ENCODE results near the gene EPHA8. TPM values are rescaled to one million over a fixed set of nuclear protein-coding genes. Genes with fewer than 3 reads are reported as not detected.

The EPHA8 gene
- total RNA-seq, 2 experiments from 2014 or later, result not detected

- Mint-ChIP-seq H3K4me1 (no peaks in the 10 kb centered on the region), H3K9me3 (no peaks in the 10 kb centered on the region), H3K36me3 (no peaks in the 10 kb centered on the region), H3K27ac (no peak overlapping the region), H3K4me3 (no peak overlapping the region), H3K27me3 (peaks cover 62% of the 10 kb centered on the region)
- DNase-seq, result no peak
These were observed 63.2 kb downstream of the EPHA8 start for GRCh38 chr1:22626237-22627157.

GRCh38 chr1:22627331-22627730 lies 64.0 kb downstream of the EPHA8 start:
- no peak for DNase-seq
- H3K36me3 Mint-ChIP-seq, result no peaks in the 10 kb centered on the region
- H3K27me3 Mint-ChIP-seq, result peaks cover 65% of the 10 kb centered on the region
- no peaks in the 10 kb centered on the region for H3K9me3 Mint-ChIP-seq
- H3K4me3 Mint-ChIP-seq, result no peak overlapping the region
- H3K4me1 Mint-ChIP-seq, result no peaks in the 10 kb centered on the region
- no peak overlapping the region for H3K27ac Mint-ChIP-seq

- H3K27me3 Mint-ChIP-seq, result peaks cover 60% of the 10 kb centered on the region
- H3K4me3 Mint-ChIP-seq, result no peak overlapping the region
- no peaks in the 10 kb centered on the region for H3K9me3 Mint-ChIP-seq
- no peak overlapping the region for H3K27ac Mint-ChIP-seq
- H3K4me1 Mint-ChIP-seq, result no peaks in the 10 kb centered on the region
- H3K36me3 Mint-ChIP-seq, result no peaks in the 10 kb centered on the region
- DNase-seq, result no peak
These were observed 65.6 kb downstream of the EPHA8 start for GRCh38 chr1:22628698-22629444.

- no peak overlapping the region for H3K4me3 Mint-ChIP-seq
- H3K27me3 Mint-ChIP-seq, result peaks cover 54% of the 10 kb centered on the region
These were observed 66.6 kb downstream of the EPHA8 start for GRCh38 chr1:22629886-22630285.

DNA sequence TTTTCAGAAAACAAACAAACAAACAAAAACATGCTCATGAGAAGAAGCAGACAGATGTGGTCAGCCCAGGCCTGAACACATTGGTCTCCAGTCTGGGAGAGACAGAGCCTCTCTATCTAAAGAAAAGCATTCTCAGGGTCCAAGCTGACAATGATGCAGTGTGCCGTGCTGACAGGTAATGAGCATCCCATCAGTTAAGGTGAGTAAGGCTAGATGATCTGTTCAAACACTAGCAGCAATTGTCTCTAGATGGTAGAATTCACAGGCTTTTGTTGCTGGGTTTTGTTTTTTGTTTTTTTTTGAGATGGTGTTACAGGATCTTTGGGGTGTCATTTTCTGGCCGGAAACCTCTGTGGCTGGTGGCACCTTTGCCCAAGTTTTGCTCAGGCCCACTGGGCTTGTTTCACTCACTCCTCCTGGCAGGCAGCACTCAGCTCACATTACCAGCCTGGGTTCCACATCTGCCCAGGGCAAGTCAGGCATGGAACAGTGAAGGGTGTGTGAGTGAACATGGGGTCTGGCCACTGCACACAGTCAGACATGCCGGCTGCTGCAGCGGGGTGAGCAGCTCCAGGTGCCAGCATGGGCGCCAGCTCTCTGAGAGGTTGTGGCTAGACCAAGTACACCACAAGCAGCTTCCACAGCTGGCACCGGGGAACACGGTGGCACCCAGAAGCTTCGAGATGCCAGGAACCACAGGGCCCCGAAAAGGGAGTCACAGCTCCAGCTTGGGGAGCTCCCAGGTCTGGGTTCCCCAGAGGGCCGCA lies 70.6 kb downstream of the EPHA8 start:
- Mint-ChIP-seq H3K36me3 (no peaks in the 10 kb centered on the region), H3K4me1 (no peaks in the 10 kb centered on the region), H3K27me3 (peaks cover 45% of the 10 kb centered on the region), H3K27ac (no peak overlapping the region), H3K4me3 (no peak overlapping the region), H3K9me3 (no peaks in the 10 kb centered on the region)
- no peak for DNase-seq

More at GRCh38 chr1:22629886-22630285, 66.6 kb downstream of the EPHA8 start:
- Mint-ChIP-seq H3K9me3 (no peaks in the 10 kb centered on the region), H3K4me1 (no peaks in the 10 kb centered on the region), H3K27ac (no peak overlapping the region), H3K36me3 (no peaks in the 10 kb centered on the region)
- DNase-seq, result no peak

DNA sequence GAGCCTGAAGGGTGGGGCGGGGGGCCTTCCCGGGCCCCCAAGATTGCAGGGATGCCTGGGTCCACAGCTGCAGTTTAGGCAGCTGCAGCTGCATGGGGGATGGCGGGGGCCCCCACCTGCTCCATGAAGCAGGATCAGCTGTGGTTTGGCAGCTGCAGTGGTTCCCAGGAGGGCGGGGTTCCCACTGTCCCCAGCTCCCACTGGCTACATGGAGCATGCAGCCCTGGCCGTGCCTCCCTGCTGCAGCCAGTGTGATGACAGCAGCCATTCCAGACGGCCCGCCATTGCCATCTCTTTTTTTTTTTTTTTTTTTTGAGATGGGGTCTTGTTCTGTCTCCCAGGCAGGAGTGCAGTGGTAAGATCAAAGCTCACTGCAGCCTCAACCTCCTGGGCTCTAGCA lies 72.1 kb downstream of the EPHA8 start:
- no peaks in the 10 kb centered on the region for H3K36me3 Mint-ChIP-seq
- no peaks in the 10 kb centered on the region for H3K4me1 Mint-ChIP-seq
- no peak overlapping the region for H3K4me3 Mint-ChIP-seq
- H3K27me3 Mint-ChIP-seq, result peaks cover 30% of the 10 kb centered on the region
- DNase-seq, result no peak
- H3K9me3 Mint-ChIP-seq, result no peaks in the 10 kb centered on the region
- no peak overlapping the region for H3K27ac Mint-ChIP-seq

GRCh38 chr1:22636353-22636752 lies 73.1 kb downstream of the EPHA8 start, which contains the start of gene C1QA:
TSS of gene C1QA (plus strand) at chr1:22636628. CDS start at chr1:22637617, 989 bp downstream.
- Mint-ChIP-seq H3K36me3 (no peaks in the 10 kb centered on the region), H3K27ac (no peak within 1 kb of the TSS), H3K4me3 (no peak within 1 kb of the TSS), H3K4me1 (no peaks in the 10 kb centered on the region), H3K27me3 (peaks cover 28% of the 10 kb centered on the region), H3K9me3 (no peaks in the 10 kb centered on the region)
- no peak for DNase-seq

GRCh38 chr1:22636927-22637326 lies 73.6 kb downstream of the EPHA8 start:
- no peak overlapping the region for H3K4me3 Mint-ChIP-seq
- no peaks in the 10 kb centered on the region for H3K36me3 Mint-ChIP-seq
- no peaks in the 10 kb centered on the region for H3K9me3 Mint-ChIP-seq
- peaks cover 28% of the 10 kb centered on the region for H3K27me3 Mint-ChIP-seq
- no peaks in the 10 kb centered on the region for H3K4me1 Mint-ChIP-seq
- no peak overlapping the region for H3K27ac Mint-ChIP-seq
- no peak for DNase-seq

DNA sequence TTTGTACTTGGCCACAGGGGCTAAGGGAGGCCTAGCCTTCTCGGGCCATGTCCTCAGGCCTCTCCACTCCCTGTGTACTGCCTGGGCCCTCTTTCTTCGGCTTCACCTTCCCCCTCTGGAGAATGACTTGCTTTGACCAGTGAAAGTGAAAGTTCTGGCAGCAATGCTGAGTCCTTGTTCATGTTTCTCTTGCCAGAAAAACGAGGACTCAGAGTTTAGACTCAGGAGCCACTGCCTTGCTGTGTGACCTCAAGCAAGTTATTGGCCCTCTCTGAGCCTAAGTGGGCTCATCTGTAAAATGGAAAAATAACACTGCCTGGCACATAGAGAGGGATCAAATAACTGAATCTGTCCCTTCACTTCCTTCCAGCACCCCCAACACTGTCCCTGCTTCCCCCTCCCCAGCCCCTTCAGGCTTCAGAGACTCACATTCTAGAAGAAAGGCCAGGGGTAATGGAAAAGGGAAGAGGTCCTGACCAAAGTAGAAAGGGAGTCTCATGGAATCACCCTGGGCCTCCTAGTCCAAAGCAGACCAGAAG lies 74.7 kb downstream of the EPHA8 start:
- DNase-seq, result no peak
- H3K9me3 Mint-ChIP-seq, result no peaks in the 10 kb centered on the region
- peaks cover 32% of the 10 kb centered on the region for H3K27me3 Mint-ChIP-seq
- H3K36me3 Mint-ChIP-seq, result no peaks in the 10 kb centered on the region
- no peaks in the 10 kb centered on the region for H3K4me1 Mint-ChIP-seq
- no peak overlapping the region for H3K27ac Mint-ChIP-seq
- H3K4me3 Mint-ChIP-seq, result no peak overlapping the region

DNA sequence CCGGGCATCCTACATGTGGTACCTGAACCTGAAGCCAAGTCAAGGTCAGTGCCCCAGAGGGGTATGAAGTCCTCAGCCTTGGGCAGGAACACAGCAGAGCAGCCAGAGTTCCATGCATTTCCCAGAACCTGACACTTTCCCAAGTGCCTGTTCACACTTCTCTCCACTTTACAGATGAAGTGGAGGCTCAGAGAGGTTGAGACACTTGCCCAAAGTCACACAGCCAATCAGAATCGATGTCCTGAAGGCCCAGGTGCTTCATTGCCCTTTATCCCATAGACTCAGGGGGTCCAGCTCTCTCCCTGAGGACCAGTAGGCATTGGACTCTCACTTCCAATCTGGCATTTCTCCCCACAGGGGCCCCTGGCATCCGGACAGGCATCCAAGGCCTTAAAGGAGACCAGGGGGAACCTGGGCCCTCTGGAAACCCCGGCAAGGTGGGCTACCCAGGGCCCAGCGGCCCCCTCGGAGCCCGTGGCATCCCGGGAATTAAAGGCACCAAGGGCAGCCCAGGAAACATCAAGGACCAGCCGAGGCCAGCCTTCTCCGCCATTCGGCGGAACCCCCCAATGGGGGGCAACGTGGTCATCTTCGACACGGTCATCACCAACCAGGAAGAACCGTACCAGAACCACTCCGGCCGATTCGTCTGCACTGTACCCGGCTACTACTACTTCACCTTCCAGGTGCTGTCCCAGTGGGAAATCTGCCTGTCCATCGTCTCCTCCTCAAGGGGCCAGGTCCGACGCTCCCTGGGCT lies 75.4 kb downstream of the EPHA8 start:
- DNase-seq, result no peak
- Mint-ChIP-seq H3K9me3 (no peaks in the 10 kb centered on the region), H3K27me3 (peaks cover 33% of the 10 kb centered on the region), H3K36me3 (no peaks in the 10 kb centered on the region), H3K4me1 (no peaks in the 10 kb centered on the region), H3K4me3 (no peak overlapping the region), H3K27ac (no peak overlapping the region)

GRCh38 chr1:22639286-22639685 lies 76.0 kb downstream of the EPHA8 start:
- no peak overlapping the region for H3K4me3 Mint-ChIP-seq
- H3K9me3 Mint-ChIP-seq, result no peaks in the 10 kb centered on the region
- H3K27me3 Mint-ChIP-seq, result peaks cover 32% of the 10 kb centered on the region
- DNase-seq, result no peak
- no peaks in the 10 kb centered on the region for H3K36me3 Mint-ChIP-seq
- no peak overlapping the region for H3K27ac Mint-ChIP-seq
- no peaks in the 10 kb centered on the region for H3K4me1 Mint-ChIP-seq

GRCh38 chr1:22641247-22641646 lies 78.0 kb downstream of the EPHA8 start:
- H3K27me3 Mint-ChIP-seq, result peaks cover 39% of the 10 kb centered on the region
- H3K27ac Mint-ChIP-seq, result no peak overlapping the region
- no peak for DNase-seq
- H3K9me3 Mint-ChIP-seq, result no peaks in the 10 kb centered on the region
- no peaks in the 10 kb centered on the region for H3K4me1 Mint-ChIP-seq
- no peaks in the 10 kb centered on the region for H3K36me3 Mint-ChIP-seq
- H3K4me3 Mint-ChIP-seq, result no peak overlapping the region

GRCh38 chr1:22641906-22642636 lies 78.8 kb downstream of the EPHA8 start:
- Mint-ChIP-seq H3K4me1 (no peaks in the 10 kb centered on the region), H3K27me3 (peaks cover 35% of the 10 kb centered on the region), H3K27ac (no peak overlapping the region), H3K36me3 (no peaks in the 10 kb centered on the region), H3K4me3 (no peak overlapping the region), H3K9me3 (no peaks in the 10 kb centered on the region)
- peak; percentile 67 for DNase-seq

- no peaks in the 10 kb centered on the region for H3K36me3 Mint-ChIP-seq
- DNase-seq, result no peak
- H3K27ac Mint-ChIP-seq, result no peak within 1 kb of the TSS
- no peaks in the 10 kb centered on the region for H3K4me1 Mint-ChIP-seq
- H3K9me3 Mint-ChIP-seq, result no peaks in the 10 kb centered on the region
- H3K4me3 Mint-ChIP-seq, result no peak within 1 kb of the TSS
- peaks cover 27% of the 10 kb centered on the region for H3K27me3 Mint-ChIP-seq
These were observed 80.1 kb downstream of the EPHA8 start, which contains the start of gene C1QC for GRCh38 chr1:22643381-22643780. TSS of gene C1QC (plus strand) at chr1:22643633. CDS start at chr1:22644024, 391 bp downstream.

Measured in activated naive CD8-positive, alpha-beta T cell treated with anti-CD3 and anti-CD28 coated beads for 36 hours (primary cell).